GM18519 (cell line): ENCODE measurements around the gene HRC.
A peak's percentile ranks its signal among the peaks of the same experiment; 100 is the strongest.
"Not testable (repeated sequence)": the region's sequence is repeated elsewhere in the genome, so short reads cannot be mapped to it uniquely, and the experiment has no call there.

Source experiments
- ATAC-seq: cut with Tn5 transposase; IDR thresholded peaks from one replicate; pipeline ENCODE4 v1.9.1; 2021; ENCODE audit warnings: mild to moderate bottlenecking, moderate library complexity; ENCODE audit not compliant: unreplicated experiment, low FRiP score

The HRC gene

GRCh38 chr19:49136771-49137171, 18.4 kb downstream of the HRC start:
- no peak for ATAC-seq

GRCh38 chr19:49135686-49136085, 19.5 kb downstream of the HRC start:
- no peak for ATAC-seq

- ATAC-seq = no peak
Observed at GRCh38 chr19:49133621-49134454, 21.4 kb downstream of the HRC start.

GRCh38 chr19:49132974-49133609, 22.1 kb downstream of the HRC start:
- no peak for ATAC-seq

- ATAC-seq = no peak
Observed at GRCh38 chr19:49130325-49130724, 24.9 kb downstream of the HRC start.

GRCh38 chr19:49129238-49129583, 26.0 kb downstream of the HRC start:
- ATAC-seq = no peak

GRCh38 chr19:49128545-49129237, 26.5 kb downstream of the HRC start:
- no peak for ATAC-seq

- peak; percentile 63 for ATAC-seq
Observed at GRCh38 chr19:49127674-49128544, 27.3 kb downstream of the HRC start.

- ATAC-seq = not testable (repeated sequence)
Observed at GRCh38 chr19:49127225-49127624, 28.0 kb downstream of the HRC start.

GRCh38 chr19:49126575-49126974, 28.6 kb downstream of the HRC start:
- ATAC-seq = no peak

GRCh38 chr19:49125025-49125731, 30.0 kb downstream of the HRC start:
- ATAC-seq = no peak

- not testable (repeated sequence) for ATAC-seq
Observed at GRCh38 chr19:49123285-49123684, 31.9 kb downstream of the HRC start.

- not testable (repeated sequence) for ATAC-seq
Observed at GRCh38 chr19:49121841-49122240, 33.4 kb downstream of the HRC start.

GRCh38 chr19:49120868-49121267, 34.3 kb downstream of the HRC start:
- ATAC-seq = no peak

GRCh38 chr19:49120325-49120683, 34.9 kb downstream of the HRC start:
- no peak for ATAC-seq

GRCh38 chr19:49119411-49120324, 35.5 kb downstream of the HRC start, which contains the start of gene PPFIA3:
Gene PPFIA3, plus strand, starts transcription at chr19:49119544. Its CDS starts 8,330 bp downstream, at chr19:49127874.
- no peak for ATAC-seq

GRCh38 chr19:49118565-49119410, 36.4 kb downstream of the HRC start, which contains the start of gene C19orf73:
Gene C19orf73, minus strand, starts transcription at chr19:49119143. Its CDS starts 121 bp downstream, at chr19:49119022.
- ATAC-seq = peak; percentile 51
